Natural killer cell (primary cell): ENCODE results near the gene TUBGCP6. TPM values are rescaled to one million over a fixed set of nuclear protein-coding genes. Genes with fewer than 3 reads are reported as not detected.
A peak's percentile ranks its signal among the peaks of the same experiment; 100 is the strongest.

Source experiments
- ATAC-seq, 3 donors: fragments of 150-1000 bp in 2 of 3; fragments of 200-7000 bp in 1 of 3; cut with Tn5 transposase; 1 replicate in 1 of 3; 2 replicates in 2 of 3; pipeline ENCODE4 v1.10.0; 2021; ENCODE audit warnings: mild to moderate bottlenecking in 2 of 3, moderate library complexity in 2 of 3
- DNase-seq, 2 donors: peaks; one replicate each; pipeline versions ENCODE4 v3.0.0 to v3.0.0-alpha.2; 2013 to 2021; ENCODE audit warnings: mixed read lengths in 1 of 2
- H3K27ac ChIP-seq: one replicate; pipeline ENCODE4 v1.5.1; 2013; ENCODE audit warnings: mild to moderate bottlenecking, low read length
- H3K27me3 ChIP-seq: one replicate; pipeline ENCODE4 v1.6.1; 2013; ENCODE audit warnings: low read length; ENCODE audit not compliant: control insufficient read depth, insufficient read depth
- H3K36me3 ChIP-seq: one replicate; pipeline ENCODE4 v1.6.1; 2013; ENCODE audit warnings: low read length; ENCODE audit not compliant: control insufficient read depth, insufficient read depth
- H3K4me1 ChIP-seq: one replicate; pipeline ENCODE4 v1.6.1; 2013; ENCODE audit warnings: low read length; ENCODE audit not compliant: control insufficient read depth, insufficient read depth
- H3K4me3 ChIP-seq: one replicate; pipeline ENCODE4 v1.5.1; 2013; ENCODE audit warnings: low read length
- H3K9me3 ChIP-seq: one replicate; pipeline ENCODE4 v1.6.1; 2013; ENCODE audit warnings: low read length; ENCODE audit not compliant: control insufficient read depth, insufficient read depth
- H3K27ac Mint-ChIP-seq, 2 donors: one replicate each; pipeline ENCODE4 v1.8.0; 2022; ENCODE audit warnings: mild to moderate bottlenecking in 2 of 2, mixed read lengths in 2 of 2, moderate library complexity in 1 of 2
- H3K27me3 Mint-ChIP-seq, 2 donors: one replicate each; pipeline ENCODE4 v1.8.0; 2022; ENCODE audit warnings: low read depth in 2 of 2, mixed read lengths in 2 of 2
- H3K36me3 Mint-ChIP-seq: one replicate; pipeline ENCODE4 v1.8.0; 2022; ENCODE audit warnings: mixed read lengths
- H3K4me1 Mint-ChIP-seq, 2 donors: one replicate each; pipeline ENCODE4 v1.8.0; 2022; ENCODE audit warnings: mixed read lengths in 2 of 2
- H3K4me3 Mint-ChIP-seq: one replicate; pipeline ENCODE4 v1.8.0; 2022; ENCODE audit warnings: mild to moderate bottlenecking, moderate library complexity, mixed read lengths
- H3K9me3 Mint-ChIP-seq, 2 donors: one replicate each; pipeline ENCODE4 v1.8.0; 2022; ENCODE audit warnings: mixed read lengths in 2 of 2
- CTCF ChIP-seq: fragments of 200-600 bp; IDR thresholded peaks from one replicate; pipeline ENCODE4 v1.8.0; 2022; ENCODE audit warnings: antibody characterized with exemption
- WGBS: methylation state at CpG from one replicate; pipeline ENCODE4 v1.1.7; 2013; ENCODE audit warnings: missing lambda C conversion rate; ENCODE audit not compliant: insufficient coverage; 5-methylcytosine and 5-hydroxymethylcytosine counted together
- intact Hi-C: fragments of 100-400 bp; cut with micrococcal nuclease; formaldehyde crosslinking; loops from one replicate; pipeline ENCODE4 v1.14.2; 2022
- total RNA-seq, 4 donors: library from RNA; stranded (reverse); fragments of 120-200 nt in 1 of 4; gene quantifications; one replicate each; pipeline versions ENCODE4 v1.2.3 to v1.2.4, GENCODE V29; 2013 to 2022

TUBGCP6 gene
- total RNA-seq, 3 donors from 2014 or later (not counting 1 experiment from before 2014, with no cell fraction given), result 105 to 126 (median 118) TPM

GRCh38 chr22:50267591-50268390 lies 23.0 kb upstream of the TUBGCP6 start:
- no peaks in the 10 kb centered on the region for H3K36me3 Mint-ChIP-seq
- ATAC-seq, result peak in 2 of 3 donors; percentile 24 to 26

GRCh38 chr22:50266994-50267393 lies 22.2 kb upstream of the TUBGCP6 start:
- DNase-seq (no peak), ATAC-seq (no peak)
- intact Hi-C loops, result no loop called here
- Mint-ChIP-seq H3K9me3 (no peaks in the 10 kb centered on the region), H3K27me3 (peaks cover 0 to 7% of the 10 kb centered on the region in 2 donors), H3K36me3 (no peaks in the 10 kb centered on the region), H3K4me3 (no peak overlapping the region), H3K4me1 (peaks cover 0 to 15% of the 10 kb centered on the region in 2 donors), H3K27ac (no peak overlapping the region)
- Histone ChIP-seq H3K36me3 (no peaks in the 10 kb centered on the region), H3K4me1 (peaks cover 34% of the 10 kb centered on the region), H3K9me3 (no peaks in the 10 kb centered on the region), H3K27me3 (peaks cover 12% of the 10 kb centered on the region), H3K27ac (no peak overlapping the region), H3K4me3 (no peak overlapping the region)
- WGBS, result 93% methylated on average over 37 of the region's 37 CpGs
- TF ChIP-seq CTCF, result no peak

More at GRCh38 chr22:50267591-50268390, 23.0 kb upstream of the TUBGCP6 start:
- peaks cover 0 to 10% of the 10 kb centered on the region in 2 donors for H3K4me1 Mint-ChIP-seq
- TF ChIP-seq CTCF, result no peak
- peaks cover 0 to 7% of the 10 kb centered on the region in 2 donors for H3K27me3 Mint-ChIP-seq
- DNase-seq, result peak in 1 of 2 donors; percentile 75
- H3K4me3 Mint-ChIP-seq, result no peak overlapping the region
- WGBS, result 25% methylated on average over 75 of the region's 75 CpGs
- peaks cover 33% of the 10 kb centered on the region for H3K4me1 ChIP-seq
- H3K36me3 ChIP-seq, result no peaks in the 10 kb centered on the region
- no peak overlapping the region for H3K27ac Mint-ChIP-seq
- H3K27me3 ChIP-seq, result peaks cover 8% of the 10 kb centered on the region
- H3K27ac ChIP-seq, result no peak overlapping the region
- no peaks in the 10 kb centered on the region for H3K9me3 ChIP-seq
- intact Hi-C loops, result no loop called here
- no peaks in the 10 kb centered on the region for H3K9me3 Mint-ChIP-seq
- H3K4me3 ChIP-seq, result no peak overlapping the region

DNA sequence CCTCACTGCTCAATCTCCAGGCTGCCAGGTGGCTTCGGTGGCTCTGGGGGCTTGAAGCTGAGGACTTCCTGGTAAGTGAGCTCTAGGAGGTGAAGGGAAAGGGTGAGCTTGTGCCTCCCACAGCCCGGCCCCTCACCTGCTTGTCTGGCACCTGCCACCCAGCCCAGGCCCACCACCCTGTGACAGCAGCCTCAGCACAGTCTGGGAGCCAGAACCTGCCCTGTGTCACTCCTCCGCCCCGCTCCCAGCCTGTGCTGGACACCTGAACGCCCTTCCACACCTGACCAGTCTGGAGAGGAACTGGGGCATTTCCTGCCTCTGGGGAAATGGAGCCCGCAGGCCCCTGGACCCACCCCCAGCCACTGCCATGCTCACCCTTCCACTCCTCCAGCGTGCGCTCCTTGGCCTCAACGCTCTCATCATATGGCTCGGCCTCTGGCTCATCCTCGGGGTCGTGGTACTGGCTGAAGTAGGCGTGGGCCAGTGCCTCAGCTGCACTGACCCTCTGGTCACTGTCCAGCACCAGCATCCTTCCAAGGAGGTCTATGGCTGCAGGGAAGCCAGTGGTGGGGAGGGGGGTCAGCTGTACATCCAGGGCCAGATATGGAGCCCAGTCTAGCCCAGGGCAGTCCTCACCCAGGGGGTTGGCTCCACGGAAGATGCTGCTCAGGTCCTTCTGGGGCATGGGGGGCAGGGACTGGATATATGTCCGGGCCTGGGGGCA lies 20.3 kb upstream of the TUBGCP6 start:
- ATAC-seq (no peak), DNase-seq (no peak)
- H3K9me3 ChIP-seq, result no peaks in the 10 kb centered on the region
- Mint-ChIP-seq H3K27ac (no peak overlapping the region), H3K9me3 (no peaks in the 10 kb centered on the region), H3K4me1 (peaks cover 0 to 13% of the 10 kb centered on the region in 2 donors), H3K27me3 (peaks cover 0 to 8% of the 10 kb centered on the region in 2 donors), H3K36me3 (no peaks in the 10 kb centered on the region), H3K4me3 (no peak overlapping the region)
- peaks cover 15% of the 10 kb centered on the region for H3K27me3 ChIP-seq
- no peaks in the 10 kb centered on the region for H3K36me3 ChIP-seq
- no peak overlapping the region for H3K27ac ChIP-seq
- peaks cover 26% of the 10 kb centered on the region for H3K4me1 ChIP-seq
- intact Hi-C loops, result no loop called here
- TF ChIP-seq CTCF, result no peak
- no peak overlapping the region for H3K4me3 ChIP-seq
- 89% methylated on average over 15 of the region's 15 CpGs for WGBS
